Esophagus squamous epithelium (tissue), 5 donors: ENCODE data around the gene SLC26A4. TPM values are rescaled to one million over a fixed set of nuclear protein-coding genes. Genes with fewer than 3 reads are reported as not detected.
A peak's percentile ranks its signal among the peaks of the same experiment; 100 is the strongest.

ENCODE experiments used
- DNase-seq: peaks from one replicate; lab custom pipeline; 2025; lab: John Stamatoyannopoulos, UW
- H3K27ac ChIP-seq, 4 donors: fragments of 200-600 bp; sonication (generic); one replicate each; pipeline ENCODE4 v1.5.1; 2016 to 2019; ENCODE audit warnings: mild to moderate bottlenecking in 1 of 4
- H3K27me3 ChIP-seq, 4 donors: fragments of 200-600 bp; sonication (generic); 1 replicate in 3 of 4; 2 replicates in 1 of 4; pipeline versions ENCODE4 v1.5.1 to v1.6.0; 2017 to 2021; ENCODE audit warnings: antibody characterized with exemption in 1 of 4
- H3K36me3 ChIP-seq, 3 donors: fragments of 200-600 bp; sonication (generic); one replicate each; pipeline ENCODE4 v1.5.1; 2016 to 2019
- H3K4me1 ChIP-seq, 3 donors: fragments of 200-600 bp; sonication (generic); one replicate each; pipeline ENCODE4 v1.5.1; 2017 to 2019
- H3K4me3 ChIP-seq, 4 donors: fragments of 200-600 bp; sonication (generic); 1 replicate in 3 of 4; 2 replicates in 1 of 4; pipeline ENCODE4 v1.5.1; 2016 to 2019; ENCODE audit warnings: mild to moderate bottlenecking in 2 of 4, moderate library complexity in 1 of 4
- H3K9me3 ChIP-seq, 3 donors: fragments of 200-600 bp; sonication (generic); one replicate each; pipeline ENCODE4 v1.5.1; 2016 to 2019
- CTCF ChIP-seq, 6 experiments: fragments of 450-650 bp in 4 of 6; fragments of 200-600 bp in 2 of 6; sonication (generic) in 2 of 6; IDR thresholded peaks; one replicate each; pipeline ENCODE4 v1.5.1; 2016 to 2019; ENCODE audit warnings: antibody characterized with exemption in 6 of 6, mild to moderate bottlenecking in 4 of 6, moderate library complexity in 4 of 6
- POLR2A ChIP-seq, 4 donors: fragments of 450-650 bp; IDR thresholded peaks; one replicate each; pipeline ENCODE4 v1.6.1; 2017; ENCODE audit warnings: antibody characterized with exemption in 4 of 4, mild to moderate bottlenecking in 4 of 4, moderate library complexity in 3 of 4
- WGBS, 2 donors: methylation state at CpG; one replicate each; pipeline ENCODE4 v1.1.5; 2018; 5-methylcytosine and 5-hydroxymethylcytosine counted together
- intact Hi-C: fragments of 100-400 bp; cut with DNase I; formaldehyde crosslinking; loops from one replicate; pipeline ENCODE4 v1.15.0; 2022
- total RNA-seq, 4 donors: library from RNA; depleted of rRNA; stranded (reverse); fragments of >200 nt; gene quantifications; one replicate each; pipeline ENCODE4 v1.1.0, GENCODE V29; 2016
- donor health status: DM: yes; HTN: yes; CAD: no.

SLC26A4 gene
- total RNA-seq, 4 donors from 2014 or later = 0.13 to 1.2 (median 0.19) TPM

GRCh38 chr7:107658467-107658866 lies 2.2 kb upstream of the SLC26A4 start:
- no peak overlapping the region for H3K4me3 ChIP-seq
- TF ChIP-seq CTCF (IDR thresholded peaks at IDR 0.05) = no peak
- TF ChIP-seq POLR2A (IDR thresholded peaks at IDR 0.05) = no peak
- DNase-seq = no peak
- no peaks in the 10 kb centered on the region for H3K9me3 ChIP-seq
- peaks cover 7 to 22% (median 16%) of the 10 kb centered on the region in 3 donors for H3K4me1 ChIP-seq
- H3K27me3 ChIP-seq = peaks cover 4 to 52% (median 14%) of the 10 kb centered on the region in 4 donors
- no peaks in the 10 kb centered on the region for H3K36me3 ChIP-seq
- intact Hi-C loops = no loop called here
- H3K27ac ChIP-seq = no peak overlapping the region

GRCh38 chr7:107659666-107660065 lies 962 bp upstream of the SLC26A4 start:
- Histone ChIP-seq H3K27ac (no peak overlapping the region), H3K36me3 (no peaks in the 10 kb centered on the region), H3K27me3 (peaks cover 4 to 63% (median 14%) of the 10 kb centered on the region in 4 donors), H3K4me3 (no peak overlapping the region), H3K4me1 (peaks cover 7 to 22% (median 16%) of the 10 kb centered on the region in 3 donors), H3K9me3 (no peaks in the 10 kb centered on the region)
- DNase-seq = no peak
- WGBS, 2 donors = 61 to 73% methylated on average over 4 of the region's 4 CpGs
- TF ChIP-seq POLR2A (IDR thresholded peaks at IDR 0.05) = no peak
- intact Hi-C loops = no loop called here

- H3K36me3 ChIP-seq = no peaks in the 10 kb centered on the region
- TF ChIP-seq CTCF (IDR thresholded peaks at IDR 0.05) = no peak
- H3K4me3 ChIP-seq = peak overlapping the region; percentile 26 to 67 (median 42)
- peaks cover 7 to 22% (median 16%) of the 10 kb centered on the region in 3 donors for H3K4me1 ChIP-seq
- DNase-seq = no peak
- H3K27me3 ChIP-seq = peaks cover 4 to 68% (median 14%) of the 10 kb centered on the region in 4 donors
- intact Hi-C loops = no loop called here
- H3K9me3 ChIP-seq = no peaks in the 10 kb centered on the region
- no peak overlapping the region for H3K27ac ChIP-seq
- WGBS, 2 donors = no CpG with 5 or more reads among the region's 73 CpGs
Measured at GRCh38 chr7:107661081-107661864, 645 bp downstream of the SLC26A4 start.

GRCh38 chr7:107661865-107662379 lies 1.3 kb downstream of the SLC26A4 start:
- Histone ChIP-seq H3K4me1 (peaks cover 7 to 22% (median 16%) of the 10 kb centered on the region in 3 donors), H3K9me3 (no peaks in the 10 kb centered on the region), H3K27me3 (peaks cover 4 to 68% (median 14%) of the 10 kb centered on the region in 4 donors), H3K36me3 (no peaks in the 10 kb centered on the region), H3K27ac (no peak overlapping the region), H3K4me3 (peak overlapping the region; percentile 26 to 67 (median 42))
- no peak for DNase-seq
- no peak for TF ChIP-seq POLR2A (IDR thresholded peaks at IDR 0.05)
- TF ChIP-seq CTCF (IDR thresholded peaks at IDR 0.05) = no peak
- 49 to 57% methylated on average over 2 to 4 of the region's 20 CpGs for WGBS, 2 donors
- intact Hi-C loops = no loop called here

GRCh38 chr7:107663196-107663595 lies 2.6 kb downstream of the SLC26A4 start:
- Histone ChIP-seq H3K4me3 (no peak overlapping the region), H3K4me1 (peaks cover 7 to 22% (median 16%) of the 10 kb centered on the region in 3 donors), H3K36me3 (no peaks in the 10 kb centered on the region), H3K27me3 (peaks cover 4 to 68% (median 14%) of the 10 kb centered on the region in 4 donors), H3K9me3 (no peaks in the 10 kb centered on the region), H3K27ac (no peak overlapping the region)
- intact Hi-C loops = no loop called here
- 83 to 88% methylated on average over 4 of the region's 4 CpGs for WGBS, 2 donors
- DNase-seq = no peak
- TF ChIP-seq POLR2A (IDR thresholded peaks at IDR 0.05) (no peak), CTCF (IDR thresholded peaks at IDR 0.05) (no peak)
